Measurements from ENCODE around the gene TBX4.

DNA sequence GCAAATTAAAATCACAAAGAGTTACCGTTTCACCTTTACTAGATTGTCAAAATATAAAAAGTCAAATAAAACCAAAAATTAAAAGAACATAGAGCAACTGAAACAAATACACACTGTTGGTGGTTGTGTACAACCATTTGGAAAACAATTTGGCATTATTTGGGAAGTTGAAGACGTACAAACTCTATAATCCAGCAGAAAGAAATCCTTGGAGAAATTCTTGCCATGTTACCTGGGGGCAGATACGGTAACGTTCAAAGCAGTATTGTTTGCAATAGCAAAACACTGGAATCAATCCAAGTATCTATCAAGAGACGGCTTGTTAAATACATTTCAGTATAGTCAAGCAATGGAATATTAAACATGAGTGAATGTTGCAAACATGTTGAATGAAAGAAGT, 56.7 kb downstream of the TBX4 start:
- TF ChIP-seq, protein P1, sequence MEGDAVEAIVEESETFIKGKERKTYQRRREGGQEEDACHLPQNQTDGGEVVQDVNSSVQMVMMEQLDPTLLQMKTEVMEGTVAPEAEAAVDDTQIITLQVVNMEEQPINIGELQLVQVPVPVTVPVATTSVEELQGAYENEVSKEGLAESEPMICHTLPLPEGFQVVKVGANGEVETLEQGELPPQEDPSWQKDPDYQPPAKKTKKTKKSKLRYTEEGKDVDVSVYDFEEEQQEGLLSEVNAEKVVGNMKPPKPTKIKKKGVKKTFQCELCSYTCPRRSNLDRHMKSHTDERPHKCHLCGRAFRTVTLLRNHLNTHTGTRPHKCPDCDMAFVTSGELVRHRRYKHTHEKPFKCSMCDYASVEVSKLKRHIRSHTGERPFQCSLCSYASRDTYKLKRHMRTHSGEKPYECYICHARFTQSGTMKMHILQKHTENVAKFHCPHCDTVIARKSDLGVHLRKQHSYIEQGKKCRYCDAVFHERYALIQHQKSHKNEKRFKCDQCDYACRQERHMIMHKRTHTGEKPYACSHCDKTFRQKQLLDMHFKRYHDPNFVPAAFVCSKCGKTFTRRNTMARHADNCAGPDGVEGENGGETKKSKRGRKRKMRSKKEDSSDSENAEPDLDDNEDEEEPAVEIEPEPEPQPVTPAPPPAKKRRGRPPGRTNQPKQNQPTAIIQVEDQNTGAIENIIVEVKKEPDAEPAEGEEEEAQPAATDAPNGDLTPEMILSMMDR (IDR thresholded peaks at IDR 0.05), result no peak
- TF ChIP-seq POLR2A (IDR thresholded peaks at IDR 0.05), result no peak

Data from Peyer's patch (tissue), 4 donors.